Esophagus muscularis mucosa (tissue), 4 donors: ENCODE results near the gene RGMA. TPM values are rescaled to one million over a fixed set of nuclear protein-coding genes. Genes with fewer than 3 reads are reported as not detected.

Experiments
- DNase-seq: peaks from one replicate; pipeline ENCODE4 v3.0.0-alpha.2; 2017; ENCODE audit errors: extremely low spot score
- H3K27ac ChIP-seq, 4 donors: fragments of 200-600 bp; sonication (generic); replicated peaks in 1 of 4; 1 replicate in 3 of 4; 2 replicates in 1 of 4; pipeline ENCODE4 v1.5.1; 2016 to 2019; ENCODE audit warnings: mild to moderate bottlenecking in 1 of 4
- H3K27me3 ChIP-seq, 4 donors: fragments of 200-600 bp; sonication (generic); one replicate each; pipeline versions ENCODE4 v1.5.1 to v1.6.0; 2016 to 2019
- H3K36me3 ChIP-seq, 4 donors: fragments of 200-600 bp; sonication (generic); one replicate each; pipeline ENCODE4 v1.5.1; 2016 to 2019
- H3K4me1 ChIP-seq, 4 donors: fragments of 200-600 bp; sonication (generic); one replicate each; pipeline ENCODE4 v1.5.1; 2016 to 2019
- H3K4me3 ChIP-seq, 4 donors: fragments of 200-600 bp; sonication (generic); 1 replicate in 2 of 4; 2 replicates in 2 of 4; pipeline ENCODE4 v1.5.1; 2016 to 2019; ENCODE audit warnings: mild to moderate bottlenecking in 4 of 4, moderate library complexity in 1 of 4
- H3K9me3 ChIP-seq, 4 donors: fragments of 200-600 bp; sonication (generic); 1 replicate in 3 of 4; 2 replicates in 1 of 4; pipeline ENCODE4 v1.5.1; 2016 to 2019
- CTCF ChIP-seq, 3 experiments: fragments of 200-600 bp in 2 of 3; fragments of 450-650 bp in 1 of 3; sonication (generic) in 2 of 3; IDR thresholded peaks; one replicate each; pipeline ENCODE4 v1.5.1; 2017 to 2019; ENCODE audit warnings: antibody characterized with exemption in 3 of 3, mild to moderate bottlenecking in 2 of 3, moderate library complexity in 1 of 3
- EP300 ChIP-seq: sonication (generic); formaldehyde crosslinking; IDR thresholded peaks from one replicate; pipeline ENCODE4 v1.6.1; 2017; ENCODE audit warnings: antibody characterized with exemption
- POLR2A ChIP-seq: fragments of 450-650 bp; IDR thresholded peaks from one replicate; pipeline ENCODE4 v1.6.1; 2017; ENCODE audit warnings: antibody characterized with exemption, moderate library complexity, mild to moderate bottlenecking, low read depth
- POLR2AphosphoS5 ChIP-seq, 2 donors: sonication (generic); formaldehyde crosslinking; IDR thresholded peaks; one replicate each; pipeline ENCODE4 v1.6.1; 2017; ENCODE audit warnings: antibody characterized with exemption in 2 of 2
- WGBS: methylation state at CpG from one replicate; pipeline ENCODE4 v1.1.5; 2018; 5-methylcytosine and 5-hydroxymethylcytosine counted together
- intact Hi-C: fragments of 100-400 bp; cut with DNase I; formaldehyde crosslinking; loops from one replicate; pipeline ENCODE4 v1.15.1; 2023
- total RNA-seq, 4 donors: library from RNA; depleted of rRNA; stranded (reverse); fragments of >200 nt; gene quantifications; one replicate each; pipeline versions ENCODE4 v1.1.0 to v1.2.1, GENCODE V29; 2016

The RGMA gene
- total RNA-seq, 4 donors from 2014 or later: 101 to 312 (median 188) TPM

- TF ChIP-seq CTCF (IDR thresholded peaks at IDR 0.05) (no peak), POLR2A (no peak), POLR2AphosphoS5 (IDR thresholded peaks at IDR 0.05) (no peak), EP300 (no peak)
- intact Hi-C loops: no loop called here
- H3K27me3 ChIP-seq: no peaks in the 10 kb centered on the region
These were observed 35.1 kb upstream of the RGMA start for GRCh38 chr15:93124126-93124525.

GRCh38 chr15:93121973-93122910 is 33.2 kb upstream of the RGMA start:
- WGBS: 80% methylated on average over 20 of the region's 20 CpGs
- intact Hi-C loops: no loop called here
- H3K9me3 ChIP-seq: no peaks in the 10 kb centered on the region
- TF ChIP-seq POLR2A (no peak), CTCF (IDR thresholded peaks at IDR 0.05) (no peak), POLR2AphosphoS5 (IDR thresholded peaks at IDR 0.05) (no peak), EP300 (no peak)
- no peak for DNase-seq
- no peak overlapping the region for H3K4me3 ChIP-seq
- H3K27me3 ChIP-seq: no peaks in the 10 kb centered on the region
- H3K36me3 ChIP-seq: no peaks in the 10 kb centered on the region
- H3K27ac ChIP-seq: no peak overlapping the region
- peaks cover 0 to 6% (median 0%) of the 10 kb centered on the region in 4 donors for H3K4me1 ChIP-seq

More at GRCh38 chr15:93124126-93124525, 35.1 kb upstream of the RGMA start:
- H3K9me3 ChIP-seq: no peaks in the 10 kb centered on the region
- H3K4me1 ChIP-seq: peaks cover 0 to 8% (median 0%) of the 10 kb centered on the region in 4 donors
- 84% methylated on average over 4 of the region's 4 CpGs for WGBS
- no peak for DNase-seq
- H3K36me3 ChIP-seq: no peaks in the 10 kb centered on the region
- H3K27ac ChIP-seq: no peak overlapping the region
- no peak overlapping the region for H3K4me3 ChIP-seq

DNA sequence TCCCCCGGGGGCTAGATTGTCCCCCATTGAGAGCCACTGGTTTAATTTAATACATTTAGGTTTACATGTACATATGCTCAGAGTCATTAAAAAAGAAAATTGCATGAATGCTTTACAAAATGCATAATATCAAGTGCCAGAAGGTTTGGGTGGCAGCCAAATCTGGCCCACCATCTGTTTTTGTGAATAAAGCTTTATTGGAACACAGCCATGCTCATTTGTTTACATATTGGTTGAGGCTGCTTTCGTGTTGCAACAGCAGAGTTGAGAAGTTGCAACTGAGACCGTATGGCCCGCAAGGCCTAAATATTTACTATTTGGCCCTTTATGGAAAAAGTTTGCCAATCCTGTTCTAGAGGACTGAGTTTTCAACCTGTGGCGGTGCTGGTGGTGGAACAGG is 32.1 kb upstream of the RGMA start:
- intact Hi-C loops: no loop called here
- Histone ChIP-seq H3K27me3 (no peaks in the 10 kb centered on the region), H3K4me1 (no peaks in the 10 kb centered on the region), H3K4me3 (no peak overlapping the region), H3K36me3 (no peaks in the 10 kb centered on the region), H3K27ac (no peak overlapping the region), H3K9me3 (no peaks in the 10 kb centered on the region)
- 77% methylated on average over 5 of the region's 5 CpGs for WGBS
- no peak for DNase-seq
- TF ChIP-seq POLR2AphosphoS5 (IDR thresholded peaks at IDR 0.05) (no peak), POLR2A (no peak), CTCF (IDR thresholded peaks at IDR 0.05) (no peak), EP300 (no peak)

DNA sequence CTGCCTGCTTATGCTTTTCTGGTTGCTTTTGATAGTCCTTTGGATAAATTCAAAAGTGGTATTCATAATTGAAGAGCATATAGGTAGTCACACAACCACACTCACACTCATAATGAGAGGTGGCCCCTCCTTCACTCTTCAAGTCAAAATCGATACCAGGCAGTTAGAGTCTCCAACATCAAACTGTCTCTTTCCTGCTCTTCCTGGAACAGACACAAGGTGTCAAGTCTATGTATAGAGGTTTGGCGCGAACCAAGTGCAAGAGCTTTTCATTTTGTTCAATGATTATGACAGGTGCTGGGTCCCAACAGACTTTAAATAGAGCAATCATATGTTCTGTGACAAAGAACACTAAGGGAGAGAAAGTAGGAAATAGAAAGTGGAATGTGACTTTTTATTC is 29.9 kb upstream of the RGMA start:
- Histone ChIP-seq H3K27me3 (no peaks in the 10 kb centered on the region), H3K27ac (no peak overlapping the region), H3K4me1 (no peaks in the 10 kb centered on the region), H3K36me3 (no peaks in the 10 kb centered on the region), H3K4me3 (no peak overlapping the region), H3K9me3 (no peaks in the 10 kb centered on the region)
- intact Hi-C loops: loop anchor here (10.0 kb wide), 1 partner anchor 156 kb away; no protein-coding TSS in a partner anchor
- no peak for TF ChIP-seq POLR2AphosphoS5 (IDR thresholded peaks at IDR 0.05)
- no peak for TF ChIP-seq CTCF (IDR thresholded peaks at IDR 0.05)
- no peak for TF ChIP-seq EP300
- TF ChIP-seq POLR2A: no peak
- 100% methylated on average over 3 of the region's 3 CpGs for WGBS
- no peak for DNase-seq
